GM12878 (cell line): ENCODE data around the gene CD14. TPM values are rescaled to one million over a fixed set of nuclear protein-coding genes. Genes with fewer than 3 reads are reported as not detected.

Experiments used
- ATAC-seq: fragments of 200-7000 bp; cut with Tn5 transposase; 3 replicates; pipeline ENCODE4 v1.9.1; 2020; ENCODE audit warnings: mild to moderate bottlenecking, moderate library complexity
- BruUV-seq: library from RNA; stranded (reverse); fragments of 400-500 nt; replicated peaks from 2 replicates; lab custom pipeline; 2021; lab: Mats Ljungman, UMichigan
- CTCF ChIA-PET: fragments of 300-600 bp; sonication (Branson Sonifier 250); formaldehyde crosslinking; extraction: SDS; loops from one replicate; lab custom pipeline; 2021; ENCODE audit warnings: inconsistent platforms; lab: Yijun Ruan, JAX
- POLR2A ChIA-PET: fragments of 350-600 bp; formaldehyde crosslinking; extraction: SDS; loops from one replicate; lab custom pipeline; 2021; ENCODE audit warnings: inconsistent platforms; lab: Charles Lee
- RAD21 ChIA-PET: fragments of 300-600 bp; sonication (Branson Sonifier 250); formaldehyde crosslinking; loops from one replicate; lab custom pipeline; 2023; ENCODE audit warnings: antibody characterized with exemption; ENCODE audit not compliant: unreplicated experiment; lab: Charles Lee
- SMC1A ChIA-PET: fragments of 300-600 bp; sonication (Branson Sonifier 250); formaldehyde crosslinking; loops from one replicate; lab custom pipeline; 2023; ENCODE audit not compliant: unreplicated experiment, uncharacterized antibody; lab: Charles Lee
- DNase-seq: peaks from one replicate; pipeline ENCODE4 v3.0.0-alpha.2; 2011; ENCODE audit warnings: low read depth, low spot score
- FAIRE-seq: peaks from 3 replicates; lab custom pipeline; 2011; peaks lifted over from hg19 to GRCh38; lab: Jason Lieb, UNC
- H2AFZ ChIP-seq: 2 replicates; pipeline ENCODE4 v1.6.0; 2011; ENCODE audit warnings: low read depth, low read length, control low read depth; ENCODE audit not compliant: control insufficient read depth
- H3K27ac ChIP-seq: 2 replicates; pipeline ENCODE4 v1.5.1; 2011; ENCODE audit warnings: control low read depth; ENCODE audit not compliant: control insufficient read depth, insufficient read depth
- H3K27me3 ChIP-seq, 2 experiments: replicated peaks in 1 of 2; 2 replicates each; pipeline versions ENCODE4 v1.6.0 to v1.6.1; 2011; ENCODE audit warnings: low read length in 1 of 2; ENCODE audit not compliant: control insufficient read depth in 2 of 2, insufficient read depth in 2 of 2
- H3K36me3 ChIP-seq, 2 experiments: 2 replicates each; pipeline ENCODE4 v1.5.1; 2011; ENCODE audit warnings: low read length in 1 of 2; ENCODE audit not compliant: control insufficient read depth in 2 of 2, insufficient read depth in 2 of 2
- H3K4me1 ChIP-seq: 2 replicates; pipeline ENCODE4 v1.6.1; 2011; ENCODE audit warnings: mild to moderate bottlenecking, low read length, moderate library complexity, mixed read lengths; ENCODE audit not compliant: control insufficient read depth, insufficient read depth
- H3K4me2 ChIP-seq: 2 replicates; pipeline ENCODE4 v1.6.0; 2011; ENCODE audit warnings: control low read depth; ENCODE audit not compliant: control insufficient read depth, insufficient read depth
- H3K4me3 ChIP-seq: fragments of 200-600 bp; sonication (generic); 2 replicates; pipeline ENCODE4 v1.5.1; 2016
- H3K79me2 ChIP-seq: 2 replicates; pipeline ENCODE4 v1.6.0; 2011; ENCODE audit warnings: low read length; ENCODE audit not compliant: control insufficient read depth, insufficient read depth
- H3K9ac ChIP-seq: 2 replicates; pipeline ENCODE4 v1.8.0; 2011; ENCODE audit warnings: low read length, control low read depth, mixed read lengths; ENCODE audit not compliant: control insufficient read depth, insufficient read depth
- H3K9me3 ChIP-seq: replicated peaks from 3 replicates; pipeline ENCODE4 v1.5.1; 2011; ENCODE audit warnings: mild to moderate bottlenecking, low read length; ENCODE audit not compliant: control insufficient read depth, insufficient read depth
- H4K20me1 ChIP-seq: 2 replicates; pipeline ENCODE4 v1.6.0; 2011; ENCODE audit not compliant: control insufficient read depth, insufficient read depth
- KAT2A ChIP-seq: conservative IDR thresholded peaks from 2 replicates; pipeline ENCODE4 v1.6.1; 2011; ENCODE audit warnings: low read depth, low read length; ENCODE audit not compliant: control insufficient read depth
- ZBTB33 ChIP-seq: fragments of 450-650 bp; IDR thresholded peaks from 2 replicates; pipeline ENCODE4 v1.6.1; 2017; ENCODE audit warnings: mild to moderate bottlenecking
- WGBS: methylation state at CpG from one replicate; pipeline ENCODE4 v1.1.6; 2016; ENCODE audit warnings: low lambda C conversion rate; ENCODE audit not compliant: insufficient replicate concordance, insufficient coverage; ENCODE audit errors: missing lambda C conversion rate; 5-methylcytosine and 5-hydroxymethylcytosine counted together
- in situ Hi-C: fragments of 300-500 bp; cut with MboI; formaldehyde crosslinking; loops from 9 replicates; pipeline ENCODE4 v1.14.3; 2018; ENCODE audit warnings: mixed read lengths
- intact Hi-C: fragments of 100-400 bp; cut with micrococcal nuclease; formaldehyde crosslinking; loops from one replicate; pipeline ENCODE4 v1.14.2; 2022; ENCODE audit not compliant: unreplicated experiment
- polyA plus RNA-seq, 11 experiments: library from polyadenylated mRNA; depleted of rRNA in 4 of 11; unstranded in 6 of 11; stranded (reverse) in 5 of 11; fragments of >200 nt; fragmentation: Nextera tagmentation in 4 of 11; fragmentation: Illumina TruSeq in 1 of 11; extraction: Ambion mirVana in 4 of 11; extraction: Trizol in 1 of 11; gene quantifications; 1 replicate in 1 of 11; 2 replicates in 10 of 11; pipeline versions ENCODE4 v1.2.1 to v1.2.3, GENCODE V29; 2011 to 2016; ENCODE audit warnings: inconsistent platforms in 2 of 11, missing spikeins in 2 of 11, low read depth in 1 of 11
- total RNA-seq, 4 experiments: library from RNA; depleted of rRNA in 3 of 4; stranded (reverse); fragments of >200 nt in 3 of 4; fragmentation: Illumina TruSeq in 1 of 4; extraction: Trizol in 1 of 4; gene quantifications; 2 replicates each; pipeline versions ENCODE4 v1.2.1 to v1.2.3, GENCODE V29; 2013 to 2021
- TF ChIP-seq, protein P1 (sequence below): fragments of 450-650 bp; IDR thresholded peaks from 2 replicates; pipeline ENCODE4 v1.6.1; 2016; ENCODE audit warnings: mild to moderate bottlenecking, moderate library complexity, borderline replicate concordance
- TF ChIP-seq, protein P2 (sequence below): fragments of 450-650 bp; IDR thresholded peaks from 2 replicates; pipeline ENCODE4 v1.6.1; 2014; ENCODE audit warnings: mild to moderate bottlenecking
- TF ChIP-seq, protein P3 (sequence below): fragments of 450-650 bp; conservative IDR thresholded peaks from 2 replicates; pipeline ENCODE4 v1.6.1; 2017; ENCODE audit warnings: mild to moderate bottlenecking, moderate library complexity
- TF ChIP-seq, protein P4 (sequence below): IDR thresholded peaks from 2 replicates; pipeline ENCODE4 v1.6.1; 2012; ENCODE audit warnings: mild to moderate bottlenecking, low read depth, low read length

CD14 gene
- total and polyA plus RNA-seq, 10 of the 15 experiments (the other 5 are each of a cell fraction or from before 2014, with no cell fraction given) = 0.09 to 0.72 (median 0.18) TPM; not detected in 5

DNA sequence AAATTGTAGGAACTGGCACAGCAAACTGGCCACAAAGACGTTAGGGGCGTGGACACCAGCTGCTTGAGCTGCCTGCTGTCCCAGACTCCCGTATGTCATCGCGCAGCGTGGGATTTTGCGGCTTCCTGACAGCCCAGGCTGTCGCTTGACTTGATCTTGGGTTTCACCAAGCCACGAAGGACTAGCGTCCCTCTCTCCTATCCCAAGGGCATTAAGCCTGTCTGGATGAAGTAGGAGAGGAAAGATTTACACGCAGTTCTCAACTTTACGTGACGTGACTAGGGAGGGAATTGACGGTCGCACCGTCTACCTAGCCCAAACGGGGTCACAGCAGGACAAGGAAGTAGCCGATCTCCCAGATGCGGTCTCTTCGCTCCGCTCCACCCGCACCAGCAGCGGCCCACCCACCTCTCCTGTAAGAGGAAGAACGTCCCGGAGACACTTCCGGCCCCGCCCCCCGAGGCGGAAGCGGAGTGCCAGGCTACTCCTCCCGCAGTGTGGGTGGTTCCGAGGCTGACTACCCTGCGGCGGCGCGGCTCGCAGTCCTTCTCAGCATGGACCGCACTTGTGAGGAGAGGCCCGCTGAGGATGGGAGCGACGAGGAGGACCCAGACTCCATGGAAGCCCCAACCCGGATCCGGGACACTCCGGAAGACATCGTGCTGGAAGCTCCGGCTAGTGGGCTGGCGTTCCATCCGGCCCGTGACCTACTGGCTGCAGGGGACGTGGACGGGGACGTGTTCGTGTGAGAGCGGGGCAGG, 31.6 kb upstream of the CD14 start, which contains the start of gene WDR55:
Gene WDR55, plus strand, starts transcription at position 546 of the 761 bp plus-strand sequence. Its CDS starts 9 bp downstream, at position 555.
- no peaks in the 10 kb centered on the region for H4K20me1 ChIP-seq
- no peaks in the 10 kb centered on the region for H3K27me3 ChIP-seq
- intact Hi-C loops (loop anchor here (1.0 to 2.0 kb wide), 2 partner anchors 54 to 100 kb away; partner anchors contain the start of genes APBB3 and SLC35A4), in situ Hi-C loops (no loop called here)
- peak within 1 kb of the TSS; percentile 85 for H3K27ac ChIP-seq
- ChIA-PET RAD21 (interaction anchor here (2.3 kb wide), 1 partner anchor 18 kb away, joined by 6 read pairs; the partner anchor contains the start of genes IK and NDUFA2), CTCF (interaction anchor here (0.9 to 2.1 kb wide), 2 partner anchors 10 to 312 kb away, joined by 3 to 5 read pairs; no protein-coding TSS in a partner anchor), POLR2A (interaction anchor here (0.6 to 2.3 kb wide), 8 partner anchors 10 to 100 kb away, joined by 3 to 12 read pairs (median 3); partner anchors contain the start of genes APBB3, HARS1, HARS2 and IK), SMC1A (interaction anchor here (1.0 to 2.8 kb wide), 3 partner anchors 8 to 37 kb away, joined by 3 to 12 read pairs (median 4); partner anchors contain the start of genes IK and NDUFA2)
- FAIRE-seq (peak; percentile 91), ATAC-seq (peak; percentile 98), DNase-seq (peak; percentile 71)
- H3K79me2 ChIP-seq = peaks cover 31% of the 10 kb centered on the region
- peak within 1 kb of the TSS; percentile 99 for H2AFZ ChIP-seq
- no peaks in the 10 kb centered on the region for H3K9me3 ChIP-seq
- H3K4me3 ChIP-seq = peak within 1 kb of the TSS; percentile 96
- WGBS = 1% methylated on average over 53 of the region's 54 CpGs
- BruUV-seq = TSS peak; percentile 96
- peak within 1 kb of the TSS; percentile 77 for H3K4me2 ChIP-seq
- H3K36me3 ChIP-seq = peaks cover 18% of the 10 kb centered on the region in 2 experiments; a peak in 3 of 4 replicates
- peak within 1 kb of the TSS; percentile 82 for H3K9ac ChIP-seq
- H3K4me1 ChIP-seq = no peaks in the 10 kb centered on the region
- TF ChIP-seq, protein P1, sequence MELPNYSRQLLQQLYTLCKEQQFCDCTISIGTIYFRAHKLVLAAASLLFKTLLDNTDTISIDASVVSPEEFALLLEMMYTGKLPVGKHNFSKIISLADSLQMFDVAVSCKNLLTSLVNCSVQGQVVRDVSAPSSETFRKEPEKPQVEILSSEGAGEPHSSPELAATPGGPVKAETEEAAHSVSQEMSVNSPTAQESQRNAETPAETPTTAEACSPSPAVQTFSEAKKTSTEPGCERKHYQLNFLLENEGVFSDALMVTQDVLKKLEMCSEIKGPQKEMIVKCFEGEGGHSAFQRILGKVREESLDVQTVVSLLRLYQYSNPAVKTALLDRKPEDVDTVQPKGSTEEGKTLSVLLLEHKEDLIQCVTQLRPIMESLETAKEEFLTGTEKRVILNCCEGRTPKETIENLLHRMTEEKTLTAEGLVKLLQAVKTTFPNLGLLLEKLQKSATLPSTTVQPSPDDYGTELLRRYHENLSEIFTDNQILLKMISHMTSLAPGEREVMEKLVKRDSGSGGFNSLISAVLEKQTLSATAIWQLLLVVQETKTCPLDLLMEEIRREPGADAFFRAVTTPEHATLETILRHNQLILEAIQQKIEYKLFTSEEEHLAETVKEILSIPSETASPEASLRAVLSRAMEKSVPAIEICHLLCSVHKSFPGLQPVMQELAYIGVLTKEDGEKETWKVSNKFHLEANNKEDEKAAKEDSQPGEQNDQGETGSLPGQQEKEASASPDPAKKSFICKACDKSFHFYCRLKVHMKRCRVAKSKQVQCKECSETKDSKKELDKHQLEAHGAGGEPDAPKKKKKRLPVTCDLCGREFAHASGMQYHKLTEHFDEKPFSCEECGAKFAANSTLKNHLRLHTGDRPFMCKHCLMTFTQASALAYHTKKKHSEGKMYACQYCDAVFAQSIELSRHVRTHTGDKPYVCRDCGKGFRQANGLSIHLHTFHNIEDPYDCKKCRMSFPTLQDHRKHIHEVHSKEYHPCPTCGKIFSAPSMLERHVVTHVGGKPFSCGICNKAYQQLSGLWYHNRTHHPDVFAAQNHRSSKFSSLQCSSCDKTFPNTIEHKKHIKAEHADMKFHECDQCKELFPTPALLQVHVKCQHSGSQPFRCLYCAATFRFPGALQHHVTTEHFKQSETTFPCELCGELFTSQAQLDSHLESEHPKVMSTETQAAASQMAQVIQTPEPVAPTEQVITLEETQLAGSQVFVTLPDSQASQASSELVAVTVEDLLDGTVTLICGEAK = peak; percentile 93
- TF ChIP-seq, protein P2, sequence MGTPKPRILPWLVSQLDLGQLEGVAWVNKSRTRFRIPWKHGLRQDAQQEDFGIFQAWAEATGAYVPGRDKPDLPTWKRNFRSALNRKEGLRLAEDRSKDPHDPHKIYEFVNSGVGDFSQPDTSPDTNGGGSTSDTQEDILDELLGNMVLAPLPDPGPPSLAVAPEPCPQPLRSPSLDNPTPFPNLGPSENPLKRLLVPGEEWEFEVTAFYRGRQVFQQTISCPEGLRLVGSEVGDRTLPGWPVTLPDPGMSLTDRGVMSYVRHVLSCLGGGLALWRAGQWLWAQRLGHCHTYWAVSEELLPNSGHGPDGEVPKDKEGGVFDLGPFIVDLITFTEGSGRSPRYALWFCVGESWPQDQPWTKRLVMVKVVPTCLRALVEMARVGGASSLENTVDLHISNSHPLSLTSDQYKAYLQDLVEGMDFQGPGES = no peak
- no peak for TF ChIP-seq ZBTB33
- TF ChIP-seq KAT2A = no peak
- TF ChIP-seq, protein P3, sequence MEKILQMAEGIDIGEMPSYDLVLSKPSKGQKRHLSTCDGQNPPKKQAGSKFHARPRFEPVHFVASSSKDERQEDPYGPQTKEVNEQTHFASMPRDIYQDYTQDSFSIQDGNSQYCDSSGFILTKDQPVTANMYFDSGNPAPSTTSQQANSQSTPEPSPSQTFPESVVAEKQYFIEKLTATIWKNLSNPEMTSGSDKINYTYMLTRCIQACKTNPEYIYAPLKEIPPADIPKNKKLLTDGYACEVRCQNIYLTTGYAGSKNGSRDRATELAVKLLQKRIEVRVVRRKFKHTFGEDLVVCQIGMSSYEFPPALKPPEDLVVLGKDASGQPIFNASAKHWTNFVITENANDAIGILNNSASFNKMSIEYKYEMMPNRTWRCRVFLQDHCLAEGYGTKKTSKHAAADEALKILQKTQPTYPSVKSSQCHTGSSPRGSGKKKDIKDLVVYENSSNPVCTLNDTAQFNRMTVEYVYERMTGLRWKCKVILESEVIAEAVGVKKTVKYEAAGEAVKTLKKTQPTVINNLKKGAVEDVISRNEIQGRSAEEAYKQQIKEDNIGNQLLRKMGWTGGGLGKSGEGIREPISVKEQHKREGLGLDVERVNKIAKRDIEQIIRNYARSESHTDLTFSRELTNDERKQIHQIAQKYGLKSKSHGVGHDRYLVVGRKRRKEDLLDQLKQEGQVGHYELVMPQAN = peak; percentile 69
- TF ChIP-seq, protein P4, sequence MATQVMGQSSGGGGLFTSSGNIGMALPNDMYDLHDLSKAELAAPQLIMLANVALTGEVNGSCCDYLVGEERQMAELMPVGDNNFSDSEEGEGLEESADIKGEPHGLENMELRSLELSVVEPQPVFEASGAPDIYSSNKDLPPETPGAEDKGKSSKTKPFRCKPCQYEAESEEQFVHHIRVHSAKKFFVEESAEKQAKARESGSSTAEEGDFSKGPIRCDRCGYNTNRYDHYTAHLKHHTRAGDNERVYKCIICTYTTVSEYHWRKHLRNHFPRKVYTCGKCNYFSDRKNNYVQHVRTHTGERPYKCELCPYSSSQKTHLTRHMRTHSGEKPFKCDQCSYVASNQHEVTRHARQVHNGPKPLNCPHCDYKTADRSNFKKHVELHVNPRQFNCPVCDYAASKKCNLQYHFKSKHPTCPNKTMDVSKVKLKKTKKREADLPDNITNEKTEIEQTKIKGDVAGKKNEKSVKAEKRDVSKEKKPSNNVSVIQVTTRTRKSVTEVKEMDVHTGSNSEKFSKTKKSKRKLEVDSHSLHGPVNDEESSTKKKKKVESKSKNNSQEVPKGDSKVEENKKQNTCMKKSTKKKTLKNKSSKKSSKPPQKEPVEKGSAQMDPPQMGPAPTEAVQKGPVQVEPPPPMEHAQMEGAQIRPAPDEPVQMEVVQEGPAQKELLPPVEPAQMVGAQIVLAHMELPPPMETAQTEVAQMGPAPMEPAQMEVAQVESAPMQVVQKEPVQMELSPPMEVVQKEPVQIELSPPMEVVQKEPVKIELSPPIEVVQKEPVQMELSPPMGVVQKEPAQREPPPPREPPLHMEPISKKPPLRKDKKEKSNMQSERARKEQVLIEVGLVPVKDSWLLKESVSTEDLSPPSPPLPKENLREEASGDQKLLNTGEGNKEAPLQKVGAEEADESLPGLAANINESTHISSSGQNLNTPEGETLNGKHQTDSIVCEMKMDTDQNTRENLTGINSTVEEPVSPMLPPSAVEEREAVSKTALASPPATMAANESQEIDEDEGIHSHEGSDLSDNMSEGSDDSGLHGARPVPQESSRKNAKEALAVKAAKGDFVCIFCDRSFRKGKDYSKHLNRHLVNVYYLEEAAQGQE = no peak
